ENCODE results near the gene ZHX3. TPM values are rescaled to one million over a fixed set of nuclear protein-coding genes. Genes with fewer than 3 reads are reported as not detected.

ZHX3 gene
- total RNA-seq, 1 experiment from 2014 or later = 24.6 TPM

DNA sequence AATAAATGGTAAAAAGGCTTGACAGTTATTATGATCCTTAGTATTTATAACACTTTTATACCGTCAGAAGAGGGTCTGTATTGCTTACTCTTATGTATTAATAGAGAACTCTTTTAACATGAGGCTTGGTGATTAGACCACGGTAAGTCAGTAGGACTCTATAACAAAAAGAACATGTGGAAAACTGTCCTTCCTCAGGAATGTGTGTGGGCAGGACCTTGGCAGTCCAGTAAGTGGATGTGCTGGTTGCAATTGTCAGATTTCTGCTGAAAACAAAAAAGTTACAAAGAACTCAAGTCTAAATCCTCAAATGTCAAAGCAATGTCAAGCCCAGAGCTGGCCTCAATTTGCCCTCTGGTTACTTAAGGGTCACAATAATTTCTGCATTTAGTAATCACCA, 99.1 kb downstream of the ZHX3 start:
- TF ChIP-seq, protein P1, sequence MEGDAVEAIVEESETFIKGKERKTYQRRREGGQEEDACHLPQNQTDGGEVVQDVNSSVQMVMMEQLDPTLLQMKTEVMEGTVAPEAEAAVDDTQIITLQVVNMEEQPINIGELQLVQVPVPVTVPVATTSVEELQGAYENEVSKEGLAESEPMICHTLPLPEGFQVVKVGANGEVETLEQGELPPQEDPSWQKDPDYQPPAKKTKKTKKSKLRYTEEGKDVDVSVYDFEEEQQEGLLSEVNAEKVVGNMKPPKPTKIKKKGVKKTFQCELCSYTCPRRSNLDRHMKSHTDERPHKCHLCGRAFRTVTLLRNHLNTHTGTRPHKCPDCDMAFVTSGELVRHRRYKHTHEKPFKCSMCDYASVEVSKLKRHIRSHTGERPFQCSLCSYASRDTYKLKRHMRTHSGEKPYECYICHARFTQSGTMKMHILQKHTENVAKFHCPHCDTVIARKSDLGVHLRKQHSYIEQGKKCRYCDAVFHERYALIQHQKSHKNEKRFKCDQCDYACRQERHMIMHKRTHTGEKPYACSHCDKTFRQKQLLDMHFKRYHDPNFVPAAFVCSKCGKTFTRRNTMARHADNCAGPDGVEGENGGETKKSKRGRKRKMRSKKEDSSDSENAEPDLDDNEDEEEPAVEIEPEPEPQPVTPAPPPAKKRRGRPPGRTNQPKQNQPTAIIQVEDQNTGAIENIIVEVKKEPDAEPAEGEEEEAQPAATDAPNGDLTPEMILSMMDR (IDR thresholded peaks at IDR 0.05; ENCODE audit: insufficient read depth in 1 of 2, low read depth in 1 of 2, low read length in 1 of 2, severe bottlenecking in 1 of 2, unreplicated experiment in 1 of 2) = no peak
- H3K9me3 Mint-ChIP-seq (ENCODE audit: unreplicated experiment) = no peaks in the 10 kb centered on the region
- H3K4me1 ChIP-seq = no peaks in the 10 kb centered on the region
- no peaks in the 10 kb centered on the region for H3K4me1 Mint-ChIP-seq (ENCODE audit: low read depth, unreplicated experiment)
- no peak overlapping the region for H3K4me3 ChIP-seq (ENCODE audit: low read depth, low read length)
- intact Hi-C loops (cut with micrococcal nuclease; ENCODE audit: unreplicated experiment) = no loop called here
- no peaks in the 10 kb centered on the region for H3K36me3 ChIP-seq (ENCODE audit: control insufficient read depth, insufficient read depth, low read length)
- ChIA-PET POLR2A (no interaction called here), CTCF (interaction anchor here (1.2 to 2.8 kb wide), 3 partner anchors 14 to 256 kb away, joined by 3 to 16 read pairs (median 6); no protein-coding TSS in a partner anchor)
- no peak overlapping the region for H3K4me3 Mint-ChIP-seq (ENCODE audit: unreplicated experiment)
- H3K36me3 Mint-ChIP-seq (ENCODE audit: insufficient read depth, unreplicated experiment) = no peaks in the 10 kb centered on the region
- no TSS peak for BruUV-seq (replicated peaks)
- no peaks in the 10 kb centered on the region for H3K27me3 ChIP-seq (replicated peaks; ENCODE audit: control insufficient read depth, insufficient read depth, low read length)
- H3K27me3 Mint-ChIP-seq (ENCODE audit: insufficient read depth, unreplicated experiment) = no peaks in the 10 kb centered on the region
- no peak overlapping the region for H3K27ac Mint-ChIP-seq (ENCODE audit: unreplicated experiment)
- no peaks in the 10 kb centered on the region for H3K9me3 ChIP-seq
- DNase-seq = no peak

DNA sequence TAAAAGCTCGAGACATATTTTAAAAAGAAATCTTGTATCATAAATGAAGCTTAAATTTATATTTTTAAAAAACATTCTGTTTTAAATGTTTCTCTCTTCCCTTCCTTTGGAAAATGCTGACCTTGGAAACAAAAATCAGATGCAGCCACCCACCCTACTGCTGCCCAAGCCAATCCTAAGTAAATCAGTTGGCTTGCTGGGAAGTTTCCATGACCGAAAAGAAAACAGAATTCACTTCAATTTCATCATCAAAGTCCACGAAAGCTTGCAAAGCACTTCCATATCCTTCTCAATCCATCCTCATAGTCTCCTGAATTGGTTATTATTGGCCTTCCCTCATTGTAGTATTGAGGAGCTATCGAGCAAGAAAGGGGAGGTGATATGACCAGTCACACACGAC, 100.1 kb downstream of the ZHX3 start:
- no peaks in the 10 kb centered on the region for H3K27me3 ChIP-seq (replicated peaks; ENCODE audit: control insufficient read depth, insufficient read depth, low read length)
- no peaks in the 10 kb centered on the region for H3K4me1 Mint-ChIP-seq (ENCODE audit: low read depth, unreplicated experiment)
- no peak overlapping the region for H3K4me3 Mint-ChIP-seq (ENCODE audit: unreplicated experiment)
- H3K27ac Mint-ChIP-seq (ENCODE audit: unreplicated experiment) = no peak overlapping the region
- TF ChIP-seq, protein P1 (IDR thresholded peaks at IDR 0.05; ENCODE audit: insufficient read depth in 1 of 2, low read depth in 1 of 2, low read length in 1 of 2, severe bottlenecking in 1 of 2, unreplicated experiment in 1 of 2) = no peak
- H3K4me3 ChIP-seq (ENCODE audit: low read depth, low read length) = no peak overlapping the region
- H3K4me1 ChIP-seq = no peaks in the 10 kb centered on the region
- H3K9me3 Mint-ChIP-seq (ENCODE audit: unreplicated experiment) = no peaks in the 10 kb centered on the region
- H3K27me3 Mint-ChIP-seq (ENCODE audit: insufficient read depth, unreplicated experiment) = no peaks in the 10 kb centered on the region
- no peaks in the 10 kb centered on the region for H3K9me3 ChIP-seq
- no TSS peak for BruUV-seq (replicated peaks)
- intact Hi-C loops (cut with micrococcal nuclease; ENCODE audit: unreplicated experiment) = no loop called here
- DNase-seq = no peak
- ChIA-PET CTCF (interaction anchor here (1.2 kb wide), 1 partner anchor 255 kb away, joined by 3 read pairs; no protein-coding TSS in a partner anchor), POLR2A (no interaction called here)
- H3K36me3 ChIP-seq (ENCODE audit: control insufficient read depth, insufficient read depth, low read length) = no peaks in the 10 kb centered on the region
- H3K36me3 Mint-ChIP-seq (ENCODE audit: insufficient read depth, unreplicated experiment) = no peaks in the 10 kb centered on the region

DNA sequence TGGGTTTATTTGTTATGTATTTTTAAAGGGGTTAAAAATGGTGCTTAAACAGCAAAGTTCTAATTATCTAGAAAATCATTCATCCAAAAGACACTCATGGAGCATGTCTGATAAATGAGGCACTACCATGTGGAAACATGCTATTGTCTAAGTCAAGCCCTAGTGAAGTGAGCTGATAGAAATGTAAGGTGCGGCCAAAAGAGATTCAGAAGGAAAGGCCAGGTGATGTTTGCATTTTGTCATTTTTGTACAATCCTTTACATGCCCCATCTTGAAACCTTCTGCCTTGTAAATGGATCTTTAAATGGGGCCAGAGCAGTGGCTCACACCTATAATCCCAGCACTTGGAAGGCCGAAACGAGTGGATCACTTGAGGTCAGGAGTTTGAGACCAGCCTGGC, 102.9 kb downstream of the ZHX3 start:
- H3K4me1 Mint-ChIP-seq (ENCODE audit: low read depth, unreplicated experiment) = no peaks in the 10 kb centered on the region
- Histone ChIP-seq H3K9me3 (no peaks in the 10 kb centered on the region), H3K27me3 (replicated peaks; ENCODE audit: control insufficient read depth, insufficient read depth, low read length) (no peaks in the 10 kb centered on the region), H3K4me3 (ENCODE audit: low read depth, low read length) (no peak overlapping the region), H3K36me3 (ENCODE audit: control insufficient read depth, insufficient read depth, low read length) (no peaks in the 10 kb centered on the region), H3K4me1 (no peaks in the 10 kb centered on the region)
- ChIA-PET CTCF (interaction anchor here (1.1 kb wide), 1 partner anchor 125 kb away, joined by 3 read pairs; the partner anchor contains the start of gene LPIN3), POLR2A (no interaction called here)
- intact Hi-C loops (cut with micrococcal nuclease; ENCODE audit: unreplicated experiment) = no loop called here
- H3K9me3 Mint-ChIP-seq (ENCODE audit: unreplicated experiment) = no peaks in the 10 kb centered on the region
- H3K27me3 Mint-ChIP-seq (ENCODE audit: insufficient read depth, unreplicated experiment) = no peaks in the 10 kb centered on the region
- no peak overlapping the region for H3K4me3 Mint-ChIP-seq (ENCODE audit: unreplicated experiment)
- TF ChIP-seq, protein P1 (IDR thresholded peaks at IDR 0.05; ENCODE audit: insufficient read depth in 1 of 2, low read depth in 1 of 2, low read length in 1 of 2, severe bottlenecking in 1 of 2, unreplicated experiment in 1 of 2) = no peak
- no TSS peak for BruUV-seq (replicated peaks)
- H3K27ac Mint-ChIP-seq (ENCODE audit: unreplicated experiment) = no peak overlapping the region
- no peaks in the 10 kb centered on the region for H3K36me3 Mint-ChIP-seq (ENCODE audit: insufficient read depth, unreplicated experiment)
- DNase-seq = no peak
